ENCODE results near the gene MRPL4. TPM values are rescaled to one million over a fixed set of nuclear protein-coding genes. Genes with fewer than 3 reads are reported as not detected.
"Not testable (repeated sequence)": the region's sequence is repeated elsewhere in the genome, so short reads cannot be mapped to it uniquely, and the experiment has no call there.

MRPL4 gene
- total RNA-seq, 1 experiment from 2014 or later, result 146 TPM

GRCh38 chr19:10278935-10279334, 26.9 kb downstream of the MRPL4 start (continued):
- TF ChIP-seq, protein P1, sequence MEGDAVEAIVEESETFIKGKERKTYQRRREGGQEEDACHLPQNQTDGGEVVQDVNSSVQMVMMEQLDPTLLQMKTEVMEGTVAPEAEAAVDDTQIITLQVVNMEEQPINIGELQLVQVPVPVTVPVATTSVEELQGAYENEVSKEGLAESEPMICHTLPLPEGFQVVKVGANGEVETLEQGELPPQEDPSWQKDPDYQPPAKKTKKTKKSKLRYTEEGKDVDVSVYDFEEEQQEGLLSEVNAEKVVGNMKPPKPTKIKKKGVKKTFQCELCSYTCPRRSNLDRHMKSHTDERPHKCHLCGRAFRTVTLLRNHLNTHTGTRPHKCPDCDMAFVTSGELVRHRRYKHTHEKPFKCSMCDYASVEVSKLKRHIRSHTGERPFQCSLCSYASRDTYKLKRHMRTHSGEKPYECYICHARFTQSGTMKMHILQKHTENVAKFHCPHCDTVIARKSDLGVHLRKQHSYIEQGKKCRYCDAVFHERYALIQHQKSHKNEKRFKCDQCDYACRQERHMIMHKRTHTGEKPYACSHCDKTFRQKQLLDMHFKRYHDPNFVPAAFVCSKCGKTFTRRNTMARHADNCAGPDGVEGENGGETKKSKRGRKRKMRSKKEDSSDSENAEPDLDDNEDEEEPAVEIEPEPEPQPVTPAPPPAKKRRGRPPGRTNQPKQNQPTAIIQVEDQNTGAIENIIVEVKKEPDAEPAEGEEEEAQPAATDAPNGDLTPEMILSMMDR (IDR thresholded peaks at IDR 0.05 in 2 of 3, conservative IDR thresholded peaks at IDR 0.05 in 1 of 3; ENCODE audit: borderline replicate concordance in 1 of 3, insufficient read depth in 1 of 3, low read depth in 2 of 3, low read length in 2 of 3), result no peak

DNA sequence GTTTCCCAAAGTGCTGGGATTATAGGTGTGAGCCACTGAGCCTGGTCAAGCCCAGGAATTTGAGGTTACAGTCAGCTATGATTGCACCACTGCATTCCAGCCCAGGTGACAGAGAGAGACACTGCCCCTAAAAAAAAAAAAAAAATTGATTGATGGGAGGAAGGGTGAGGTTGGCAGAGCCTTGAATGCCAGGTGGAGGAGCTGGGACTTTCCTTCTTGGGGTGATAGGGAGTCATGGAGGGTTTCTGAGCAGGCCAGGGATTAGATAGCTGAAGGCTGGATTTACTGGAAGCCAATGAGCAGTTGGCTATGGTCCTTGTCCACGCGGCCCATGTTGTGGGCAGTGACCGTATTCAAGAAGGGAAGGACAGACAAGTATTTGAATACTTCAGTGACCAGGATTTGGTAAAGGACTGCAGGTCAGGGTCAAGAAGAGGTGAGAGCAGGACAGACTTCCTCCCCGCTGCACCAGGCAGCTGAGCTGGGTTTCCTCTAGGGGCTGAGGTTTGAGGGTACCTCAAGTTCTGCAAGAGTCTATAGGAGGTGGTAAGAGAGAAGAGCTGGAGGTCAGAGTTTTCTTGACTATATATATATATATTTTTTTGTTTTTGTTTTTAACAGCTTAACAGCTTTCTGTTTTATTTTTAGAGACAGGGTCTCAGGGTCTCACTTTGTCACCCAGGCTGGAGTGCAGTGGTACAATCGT, 27.9 kb downstream of the MRPL4 start:
- ChIA-PET RAD21 (ENCODE audit: low non-redundant PET in 1 of 2, low total read pairs in 2 of 2, uncharacterized antibody in 2 of 2, unreplicated experiment in 2 of 2) (no interaction called here), POLR2A (interaction anchor here (1.2 kb wide), 1 partner anchor 10 kb away, joined by 8 read pairs; the partner anchor contains the start of gene ICAM5), CTCF (interaction anchor here (0.9 to 1.7 kb wide), 4 partner anchors 9 to 109 kb away, joined by 3 to 10 read pairs (median 4); partner anchors contain the start of gene ICAM1)
- no TSS peak for BruUV-seq (replicated peaks)
- DNase-seq (ENCODE audit: low read depth, low spot score) (no peak), ATAC-seq (no peak)
- Histone ChIP-seq H3K36me3 (ENCODE audit: control insufficient read depth in 1 of 2, insufficient read depth in 2 of 2, low read length in 2 of 2) (peaks cover 0 to 5% of the 10 kb centered on the region in 2 experiments; a peak in 2 of 4 replicates), H3K9ac (ENCODE audit: low read length) (no peak overlapping the region), H3K27ac (ENCODE audit: low read depth, low read length) (no peak overlapping the region), H2AFZ (ENCODE audit: low read depth, low read length, poor library complexity, severe bottlenecking) (no peak overlapping the region), H3K4me1 (ENCODE audit: control insufficient read depth in 1 of 2, insufficient read depth in 2 of 2, low read length in 2 of 2) (peaks cover 9 to 18% of the 10 kb centered on the region in 2 experiments), H3K9me3 (ENCODE audit: control insufficient read depth in 1 of 2, insufficient read depth in 1 of 2, low read depth in 1 of 2, low read length in 2 of 2) (no peaks in the 10 kb centered on the region), H3K4me2 (ENCODE audit: low read length) (no peak overlapping the region), H3K9me2 (ENCODE audit: insufficient read depth) (no peaks in the 10 kb centered on the region), H3K27me3 (ENCODE audit: insufficient read depth, low read length) (no peaks in the 10 kb centered on the region), H4K20me1 (ENCODE audit: insufficient read depth) (no peaks in the 10 kb centered on the region), H3K79me2 (ENCODE audit: insufficient read depth, low read length) (no peaks in the 10 kb centered on the region), H3K4me3 (replicated peaks in 1 of 2; ENCODE audit: low read depth in 1 of 2, low read length in 2 of 2) (no peak overlapping the region)
- intact Hi-C loops (cut with micrococcal nuclease), result no loop called here
- no peak for TF ChIP-seq EGR1 (IDR thresholded peaks at IDR 0.05; ENCODE audit: low read depth)
- TF ChIP-seq RAD21 (IDR thresholded peaks at IDR 0.05; ENCODE audit: low read depth), result no peak
- TF ChIP-seq SRF (IDR thresholded peaks at IDR 0.05; ENCODE audit: low read depth), result no peak
- no peak for TF ChIP-seq TCF7L2 (IDR thresholded peaks at IDR 0.05; ENCODE audit: borderline replicate concordance, extremely low read depth, insufficient read depth, insufficient read length)
- no peak for TF ChIP-seq EZH2 (IDR thresholded peaks at IDR 0.05)
- TF ChIP-seq EZH2phosphoT487 (IDR thresholded peaks at IDR 0.05; ENCODE audit: borderline replicate concordance), result no peak
- no peak for TF ChIP-seq POLR2A (IDR thresholded peaks at IDR 0.05; ENCODE audit: borderline replicate concordance, extremely low read depth, insufficient read depth, insufficient read length)
- no peak for TF ChIP-seq YY1 (IDR thresholded peaks at IDR 0.05; ENCODE audit: extremely low read depth, insufficient replicate concordance, low read depth, low read length)
- no peak for TF ChIP-seq POLR2AphosphoS5 (IDR thresholded peaks at IDR 0.05; ENCODE audit: low read depth, low read length)
- TF ChIP-seq, protein P2, sequence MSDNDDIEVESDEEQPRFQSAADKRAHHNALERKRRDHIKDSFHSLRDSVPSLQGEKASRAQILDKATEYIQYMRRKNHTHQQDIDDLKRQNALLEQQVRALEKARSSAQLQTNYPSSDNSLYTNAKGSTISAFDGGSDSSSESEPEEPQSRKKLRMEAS (IDR thresholded peaks at IDR 0.05), result no peak
- TF ChIP-seq CEBPB (IDR thresholded peaks at IDR 0.05; ENCODE audit: low read depth), result no peak
- TF ChIP-seq ZNF274 (IDR thresholded peaks at IDR 0.05; ENCODE audit: low read depth, low read length), result no peak

DNA sequence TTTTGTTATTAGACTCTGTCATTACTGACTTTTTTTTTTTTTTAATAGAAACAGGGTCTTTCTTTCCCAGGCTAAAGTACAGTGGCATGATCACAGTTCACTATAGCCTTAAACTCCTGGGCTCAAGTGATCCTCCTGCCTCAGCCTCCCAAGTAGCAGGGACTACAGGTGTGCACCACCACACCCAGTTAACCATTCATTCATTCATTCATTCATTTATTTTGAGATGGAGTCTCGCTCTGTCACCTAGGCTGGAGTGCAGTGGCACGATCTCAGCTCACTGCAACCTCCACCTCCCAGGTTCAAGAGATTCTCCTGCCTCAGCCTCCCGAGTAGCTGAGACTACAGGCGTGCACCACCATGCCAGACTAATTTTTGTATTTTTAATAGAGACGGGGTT, 30.0 kb downstream of the MRPL4 start:
- RAD21 ChIA-PET (ENCODE audit: low non-redundant PET in 1 of 2, low total read pairs in 2 of 2, uncharacterized antibody in 2 of 2, unreplicated experiment in 2 of 2); H3K4me3 ChIP-seq (replicated peaks in 1 of 2; ENCODE audit: low read depth in 1 of 2, low read length in 2 of 2); H3K27ac ChIP-seq (ENCODE audit: low read depth, low read length); H3K79me2 ChIP-seq (ENCODE audit: insufficient read depth, low read length); H4K20me1 ChIP-seq (ENCODE audit: insufficient read depth); H3K4me2 ChIP-seq (ENCODE audit: low read length); H2AFZ ChIP-seq (ENCODE audit: low read depth, low read length, poor library complexity, severe bottlenecking); H3K27me3 ChIP-seq (ENCODE audit: insufficient read depth, low read length); H3K9me3 ChIP-seq (ENCODE audit: control insufficient read depth in 1 of 2, insufficient read depth in 1 of 2, low read depth in 1 of 2, low read length in 2 of 2); DNase-seq (ENCODE audit: low read depth, low spot score); POLR2A ChIA-PET; intact Hi-C loops (cut with micrococcal nuclease); H3K9me2 ChIP-seq (ENCODE audit: insufficient read depth); BruUV-seq (replicated peaks); CTCF ChIA-PET; H3K36me3 ChIP-seq (ENCODE audit: control insufficient read depth in 1 of 2, insufficient read depth in 2 of 2, low read length in 2 of 2); ATAC-seq; H3K9ac ChIP-seq (ENCODE audit: low read length): not testable (repeated sequence)
- peaks cover 9 to 30% of the 10 kb centered on the region in 2 experiments for H3K4me1 ChIP-seq (ENCODE audit: control insufficient read depth in 1 of 2, insufficient read depth in 2 of 2, low read length in 2 of 2)
